Activated CD8-positive, alpha-beta memory T cell treated with anti-CD3 and anti-CD28 coated beads for 48 hours (primary cell): ENCODE results near the gene CTSW.
A peak's percentile ranks its signal among the peaks of the same experiment; 100 is the strongest.

ENCODE experiments used
- DNase-seq, 3 experiments: peaks; one replicate each; pipeline ENCODE4 v3.0.0-alpha.2; 2020; ENCODE audit warnings: low read depth in 2 of 3, low spot score in 2 of 3

Gene CTSW

DNA sequence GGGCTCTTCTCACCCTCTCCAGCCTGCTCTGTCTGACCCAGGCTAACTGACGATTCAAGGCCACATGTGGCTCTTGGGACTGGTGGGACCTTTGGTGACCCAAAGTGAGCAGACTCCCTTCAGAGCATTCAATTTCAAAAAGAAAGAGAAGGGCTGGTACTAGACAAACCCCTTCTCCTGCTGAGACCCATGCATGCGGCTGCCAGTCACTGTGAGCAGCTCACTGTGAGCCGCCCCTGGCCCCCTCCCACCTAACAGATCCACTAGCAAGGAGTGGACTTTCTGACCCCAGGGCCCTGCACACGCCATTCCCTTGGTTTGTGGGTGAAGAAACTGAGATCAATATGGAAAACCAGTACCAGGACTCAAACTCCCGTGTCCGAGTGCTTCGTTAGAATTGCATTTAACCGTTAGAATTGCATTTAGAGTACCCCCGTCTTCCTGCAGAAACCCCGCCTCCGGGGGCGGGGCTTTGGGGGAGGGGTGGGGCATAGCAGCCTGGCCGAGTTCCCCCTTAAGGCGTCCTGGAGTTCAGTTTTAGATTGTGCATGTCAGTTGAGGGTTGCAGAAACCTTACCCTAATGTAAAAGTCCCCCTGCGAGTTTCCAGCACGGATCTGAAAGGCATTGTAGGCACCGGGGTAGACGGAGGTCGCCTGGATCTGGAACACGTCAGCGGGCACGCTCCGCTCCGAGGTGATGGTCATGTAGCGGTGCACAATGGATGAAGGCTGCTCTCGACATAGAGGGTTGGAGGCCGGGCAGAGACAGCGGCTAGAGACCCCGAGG is 12.2 kb upstream of the CTSW start:
- no peak for DNase-seq

DNA sequence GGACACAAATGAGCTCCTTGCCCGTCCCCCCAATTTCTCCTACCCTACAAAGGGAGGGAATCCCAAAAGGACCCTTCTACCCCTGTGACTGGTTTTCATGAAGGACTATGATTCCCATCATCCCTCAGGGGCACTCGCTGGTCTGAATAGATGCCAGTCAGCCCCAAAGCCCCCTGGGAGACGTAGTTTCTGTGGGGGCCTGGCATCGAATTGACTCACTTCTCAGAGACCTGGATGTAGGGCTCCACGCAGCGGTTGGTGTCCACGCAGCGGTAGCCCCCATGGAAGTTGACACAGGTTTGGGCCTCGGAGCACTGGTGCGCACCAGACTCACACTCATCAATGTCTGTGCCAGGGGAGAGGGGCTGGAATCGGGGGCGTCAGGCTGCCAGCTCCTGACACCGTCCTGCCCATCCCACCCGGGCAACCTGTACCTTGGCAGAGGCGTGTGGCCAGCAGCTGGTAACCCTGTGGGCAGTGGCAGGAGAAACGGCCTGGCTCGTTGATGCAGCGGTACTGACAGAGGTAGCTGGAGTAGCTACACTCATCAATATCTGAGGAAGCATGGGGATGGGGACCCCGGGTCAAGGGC is 11.5 kb upstream of the CTSW start:
- no peak for DNase-seq

DNA sequence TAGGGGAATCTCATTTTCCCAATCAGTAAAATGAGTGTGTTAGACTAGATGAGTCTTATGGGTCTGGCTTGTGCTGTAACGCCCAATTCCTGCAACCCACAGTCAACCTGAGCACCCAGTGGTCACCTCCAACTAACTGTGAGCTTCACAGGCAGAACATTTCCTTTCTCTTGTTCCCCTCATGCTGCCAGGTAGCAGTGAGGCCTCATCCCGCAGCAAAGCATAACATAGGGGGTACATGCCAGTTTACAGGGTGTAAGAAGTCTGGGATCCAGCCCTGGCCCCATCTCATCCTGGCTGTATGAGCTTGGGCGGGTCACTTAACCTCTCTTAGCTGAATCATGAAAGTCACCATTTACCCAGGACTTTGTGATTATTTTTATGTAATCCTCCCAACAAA is 10.7 kb upstream of the CTSW start:
- DNase-seq, result no peak

DNA sequence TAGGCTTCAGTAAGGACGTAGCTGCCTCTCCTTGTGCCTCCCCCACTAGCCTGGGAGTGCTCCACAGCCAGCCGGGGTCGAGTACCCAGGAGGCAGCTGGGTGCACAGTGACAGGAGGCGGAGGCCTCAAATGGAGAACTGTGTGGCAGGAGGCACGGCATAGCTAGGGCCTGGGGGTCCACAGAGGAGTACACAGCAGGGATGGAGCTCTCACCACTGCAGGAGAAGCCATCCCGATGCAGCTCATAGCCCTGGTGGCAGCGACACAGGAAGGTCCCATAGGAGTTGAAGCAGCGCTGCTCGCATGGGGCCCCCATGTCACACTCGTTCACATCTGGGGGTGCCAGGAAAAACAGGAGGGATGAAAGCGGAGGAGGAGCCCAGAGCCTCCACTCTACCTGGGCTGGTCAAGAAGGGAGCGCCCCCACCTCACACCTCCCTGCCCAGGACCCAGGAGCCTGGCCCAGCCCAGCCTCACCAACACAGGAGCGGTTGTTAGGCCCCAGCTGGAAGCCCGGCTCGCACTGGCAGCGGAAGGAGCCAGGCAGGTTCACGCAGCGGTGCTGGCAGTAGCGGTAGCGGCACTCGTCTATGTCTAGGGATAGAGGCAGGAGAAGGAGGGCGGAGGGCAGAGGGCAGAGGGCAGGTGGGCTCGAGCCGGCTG is 9.9 kb upstream of the CTSW start:
- no peak for DNase-seq

DNA sequence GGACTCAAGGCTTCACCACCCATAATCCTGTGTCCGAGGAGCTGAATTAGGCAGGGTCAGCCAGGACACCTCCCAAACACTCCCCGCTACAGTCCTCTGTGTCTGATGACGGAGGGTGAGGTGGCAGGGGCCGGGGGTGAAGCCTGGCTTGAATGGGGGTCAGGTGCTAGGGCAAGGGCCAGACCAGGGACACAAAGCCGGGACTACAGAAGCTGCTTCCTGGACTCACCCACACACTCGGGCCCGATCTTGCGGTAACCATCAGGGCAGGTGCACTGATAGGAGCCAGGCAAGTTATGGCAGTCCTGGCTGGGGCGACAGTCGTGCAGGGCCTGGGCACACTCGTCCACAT is 9.4 kb upstream of the CTSW start:
- DNase-seq, result no peak

DNA sequence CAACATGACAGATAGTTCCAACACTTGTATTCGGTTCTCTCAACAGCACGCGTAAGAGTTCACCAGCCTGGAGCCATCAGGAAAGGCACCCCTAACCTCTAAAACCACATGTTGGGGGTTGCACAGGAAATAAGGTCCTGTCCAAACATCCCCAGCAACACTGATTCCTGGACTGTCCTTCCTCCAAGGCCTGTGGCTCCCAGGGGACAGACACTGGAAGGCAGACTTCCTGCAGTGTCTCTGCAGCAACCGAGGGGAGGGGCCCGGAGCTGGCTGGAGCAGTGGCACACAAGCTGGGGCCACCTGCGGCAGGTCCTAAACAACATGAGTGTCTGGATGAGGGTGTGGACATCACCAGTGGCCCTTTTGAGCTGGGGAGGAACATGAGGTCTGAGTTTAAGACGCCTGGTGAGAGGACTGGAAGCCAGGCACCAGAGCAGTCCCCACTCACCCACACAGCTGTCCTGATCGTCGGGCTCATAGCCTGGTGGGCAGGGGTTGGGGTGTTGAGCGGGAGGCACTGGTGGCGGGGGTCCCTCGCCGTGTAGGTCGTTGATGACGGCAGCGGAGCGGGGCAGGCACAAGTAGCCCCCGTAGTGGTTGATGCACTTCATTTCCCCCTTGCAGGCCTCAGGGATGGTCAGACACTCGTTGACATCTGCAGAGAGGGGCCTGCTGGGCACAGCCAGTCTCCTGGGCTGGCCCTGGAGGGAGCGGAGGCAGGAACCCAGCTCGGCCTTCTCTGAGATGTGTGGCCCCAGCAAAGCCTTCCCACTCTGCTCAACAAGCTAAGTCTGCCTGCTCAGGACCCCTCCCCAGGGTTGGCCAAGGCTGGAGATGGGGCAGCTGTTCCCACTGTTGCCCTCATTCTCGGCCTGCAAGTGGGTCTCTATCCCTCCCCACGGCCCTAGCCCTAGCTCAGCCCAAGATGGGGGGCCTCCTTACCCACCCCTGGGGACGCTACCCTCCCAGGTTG is 8.6 kb upstream of the CTSW start:
- DNase-seq, result no peak

DNA sequence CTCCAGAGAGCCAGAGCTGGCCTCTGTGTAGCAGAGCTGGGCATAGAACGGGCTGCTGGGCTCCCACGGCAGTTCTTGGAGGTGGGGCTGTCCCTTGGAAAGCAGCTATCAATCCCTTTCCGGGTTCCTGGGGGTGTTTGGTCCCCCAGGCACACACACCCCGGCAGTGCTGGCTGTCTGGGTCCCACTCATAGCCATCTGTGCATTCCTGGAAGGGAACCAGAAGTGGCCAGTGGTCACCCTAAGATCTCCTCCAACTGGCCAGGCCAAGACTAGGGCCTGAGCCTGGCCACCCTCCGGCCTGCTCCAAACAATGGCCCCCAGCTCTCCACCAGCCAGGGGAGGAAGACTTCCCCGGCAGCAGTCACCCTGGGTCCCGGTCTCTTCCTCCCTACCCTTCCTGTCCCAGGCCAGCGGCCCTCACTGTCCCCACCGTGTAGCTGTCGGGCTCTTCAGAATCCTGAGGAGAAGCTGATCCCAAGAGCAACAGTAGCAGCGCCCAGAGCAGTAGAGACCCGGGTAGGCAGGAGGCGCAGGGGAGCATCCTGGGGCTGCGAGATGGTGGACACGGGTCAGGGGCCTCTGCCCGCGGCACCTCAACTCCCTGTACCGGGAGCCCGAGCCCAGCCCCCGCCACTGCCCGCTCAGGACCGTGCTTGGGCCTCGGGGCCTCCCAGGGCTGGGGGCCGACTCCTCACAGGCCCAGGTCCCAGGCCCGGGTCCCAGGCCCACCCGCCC is 7.7 kb upstream of the CTSW start:
- DNase-seq, result no peak

DNA sequence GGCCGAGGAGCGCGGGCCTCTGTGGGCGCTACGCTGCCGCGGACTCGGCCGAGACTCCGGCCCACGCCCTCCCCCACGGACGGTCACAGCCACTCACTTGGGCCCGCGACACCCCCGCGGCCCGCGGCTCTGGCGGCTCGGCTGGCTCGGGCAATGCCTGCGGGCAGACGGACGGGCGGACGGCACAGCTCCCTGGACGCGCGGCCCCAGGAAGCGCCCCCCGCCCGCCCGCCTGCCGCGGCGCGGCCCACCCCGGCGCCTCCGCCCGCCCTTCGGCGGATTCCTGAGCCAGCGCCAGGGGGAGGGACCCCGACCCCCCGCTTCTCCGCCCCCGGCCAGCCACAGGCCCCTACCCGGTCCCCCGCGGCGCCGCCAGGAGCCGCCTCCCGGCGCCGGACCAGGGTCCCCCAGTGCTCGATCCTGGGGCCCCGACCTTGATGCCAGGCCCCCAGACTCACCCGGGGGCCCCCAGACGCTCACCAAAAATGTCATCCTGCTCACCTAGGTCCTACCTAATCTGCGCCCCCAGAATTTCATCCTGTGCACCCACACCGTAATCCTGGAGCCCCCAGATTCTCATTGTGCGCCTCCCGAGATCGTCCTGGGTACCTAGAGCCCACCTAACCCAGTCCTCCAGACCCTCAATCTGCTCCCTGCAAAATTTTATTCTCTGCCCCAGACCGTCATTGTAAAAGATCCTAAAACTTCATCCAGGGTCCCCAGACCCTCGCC is 6.9 kb upstream of the CTSW start, which contains the start of gene EFEMP2:
Gene EFEMP2 (minus strand): TSS at position 215 of the 732 bp plus-strand sequence. CDS start 446 bp downstream, outside the sequence.
- DNase-seq, result no peak

DNA sequence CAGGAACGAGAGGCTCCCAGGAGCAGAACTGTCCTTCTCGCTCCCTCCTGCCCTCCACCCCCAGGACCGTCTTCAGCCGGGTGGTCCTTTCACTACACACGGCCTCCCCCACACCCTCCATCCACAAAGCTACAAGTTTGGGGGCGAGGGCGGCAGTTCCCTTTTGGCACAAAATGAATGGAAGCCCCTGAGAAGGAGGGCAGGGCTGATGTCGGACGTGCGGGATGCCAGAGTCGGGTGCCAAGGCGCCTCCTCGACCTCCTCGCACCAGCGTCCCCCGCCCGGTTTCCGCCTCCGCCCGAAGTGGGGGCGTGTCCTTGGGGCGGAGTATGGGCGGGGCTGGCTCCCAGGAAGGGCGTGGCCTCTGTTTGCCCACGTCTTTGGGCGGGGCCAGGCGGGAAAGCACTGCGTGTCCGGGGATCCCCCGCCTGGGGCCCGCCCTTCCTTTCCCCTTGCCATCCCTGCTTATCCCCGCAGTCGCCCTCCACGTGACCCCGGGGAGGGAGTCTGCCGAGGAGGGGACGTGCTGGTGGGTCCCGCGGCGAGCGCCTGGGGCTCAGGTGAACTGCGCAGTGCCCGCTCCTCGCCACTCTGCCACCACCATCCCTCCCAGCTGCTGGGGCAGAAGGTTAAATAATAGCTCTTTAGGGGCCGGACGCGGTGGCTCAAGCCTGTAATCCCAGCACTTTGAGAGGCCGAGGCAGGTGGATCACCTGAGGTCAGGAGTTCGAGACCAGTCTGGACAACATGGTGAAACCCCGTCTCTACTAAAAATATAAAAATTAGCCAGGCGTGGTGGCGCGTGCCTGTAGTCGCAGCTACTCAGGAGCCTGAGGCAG is 6.1 kb upstream of the CTSW start:
- DNase-seq, result peak; percentile 94 to 97 (median 95)

DNA sequence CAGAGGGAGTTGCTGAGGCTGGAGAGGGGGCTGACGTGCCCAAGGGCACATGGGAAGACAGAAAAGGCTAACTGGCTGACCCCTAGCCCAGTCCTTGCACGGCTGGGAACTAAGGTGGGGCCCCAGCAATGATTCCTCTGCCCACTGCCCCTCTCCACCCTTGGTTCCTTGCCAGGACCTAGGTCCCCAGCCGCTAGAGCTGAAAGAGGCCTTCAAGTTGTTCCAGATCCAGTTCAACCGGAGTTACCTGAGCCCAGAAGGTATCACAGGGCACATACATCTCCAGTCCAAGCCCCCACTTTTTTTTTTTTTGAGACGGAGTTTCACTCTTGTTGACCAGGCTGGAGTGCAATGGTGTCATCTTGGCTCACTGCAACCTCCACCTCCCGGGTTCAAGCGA is 390 bp downstream of the CTSW start:
- DNase-seq, result no peak

DNA sequence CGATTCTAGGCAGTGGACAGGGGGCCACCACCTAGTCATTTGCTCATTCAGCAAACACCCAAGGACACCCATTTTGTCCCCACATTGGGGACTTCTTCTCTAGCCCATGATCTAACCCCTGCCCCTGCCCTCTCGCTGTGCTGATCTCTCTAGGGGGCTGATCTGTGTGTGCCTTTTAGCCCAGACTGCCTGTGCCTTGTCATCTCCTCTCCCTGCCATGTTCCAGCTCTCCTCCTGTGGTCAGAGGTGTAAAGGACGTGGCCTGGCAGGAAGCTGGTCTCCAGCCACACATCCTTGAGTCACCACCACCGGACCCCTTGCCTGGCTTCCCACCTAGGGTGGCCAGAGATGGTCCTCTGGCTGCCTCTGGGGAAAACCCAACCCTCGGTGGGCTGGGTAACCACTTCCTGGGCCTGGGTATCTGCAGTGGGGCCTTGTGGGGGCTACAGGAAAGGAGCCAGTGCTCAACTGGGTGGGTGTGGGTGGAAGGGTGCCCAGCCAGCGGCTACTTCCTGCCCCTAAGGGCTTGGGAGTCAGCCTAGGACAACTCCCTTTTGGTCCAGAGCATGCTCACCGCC is 1.3 kb downstream of the CTSW start:
- DNase-seq, result no peak

DNA sequence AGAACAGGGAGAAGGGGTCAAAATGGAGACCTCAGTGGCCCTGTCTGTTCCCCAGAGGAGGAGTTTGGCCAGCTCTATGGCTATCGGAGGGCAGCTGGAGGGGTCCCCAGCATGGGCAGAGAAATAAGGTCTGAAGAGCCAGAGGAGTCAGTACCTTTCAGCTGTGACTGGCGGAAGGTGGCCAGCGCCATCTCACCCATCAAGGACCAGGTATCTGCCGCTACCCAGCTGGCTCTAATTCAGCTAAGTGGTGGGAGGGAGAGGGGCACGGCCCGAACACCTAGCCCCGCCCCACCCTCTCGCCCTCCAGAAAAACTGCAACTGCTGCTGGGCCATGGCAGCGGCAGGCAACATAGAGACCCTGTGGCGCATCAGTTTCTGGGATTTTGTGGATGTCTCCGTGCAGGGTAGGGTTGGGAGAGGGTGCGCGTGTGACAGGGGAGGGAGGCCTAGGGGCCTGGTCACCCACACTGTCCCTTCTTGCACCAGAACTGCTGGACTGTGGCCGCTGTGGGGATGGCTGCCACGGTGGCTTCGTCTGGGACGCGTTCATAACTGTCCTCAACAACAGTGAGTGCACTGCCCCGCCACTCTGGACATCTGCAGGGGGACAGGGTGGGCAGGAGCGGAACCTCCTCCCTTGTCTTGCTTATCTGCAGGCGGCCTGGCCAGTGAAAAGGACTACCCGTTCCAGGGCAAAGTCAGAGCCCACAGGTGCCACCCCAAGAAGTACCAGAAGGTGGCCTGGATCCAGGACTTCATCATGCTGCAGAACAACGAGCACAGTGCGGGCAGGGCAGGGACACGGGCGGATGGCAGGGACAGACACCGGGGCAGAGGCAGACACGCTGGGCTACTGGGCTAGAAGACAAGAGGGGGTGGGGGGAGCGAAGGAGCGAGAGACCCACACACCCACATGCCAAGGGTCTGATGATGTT is 2.8 kb downstream of the CTSW start:
- DNase-seq, result no peak

DNA sequence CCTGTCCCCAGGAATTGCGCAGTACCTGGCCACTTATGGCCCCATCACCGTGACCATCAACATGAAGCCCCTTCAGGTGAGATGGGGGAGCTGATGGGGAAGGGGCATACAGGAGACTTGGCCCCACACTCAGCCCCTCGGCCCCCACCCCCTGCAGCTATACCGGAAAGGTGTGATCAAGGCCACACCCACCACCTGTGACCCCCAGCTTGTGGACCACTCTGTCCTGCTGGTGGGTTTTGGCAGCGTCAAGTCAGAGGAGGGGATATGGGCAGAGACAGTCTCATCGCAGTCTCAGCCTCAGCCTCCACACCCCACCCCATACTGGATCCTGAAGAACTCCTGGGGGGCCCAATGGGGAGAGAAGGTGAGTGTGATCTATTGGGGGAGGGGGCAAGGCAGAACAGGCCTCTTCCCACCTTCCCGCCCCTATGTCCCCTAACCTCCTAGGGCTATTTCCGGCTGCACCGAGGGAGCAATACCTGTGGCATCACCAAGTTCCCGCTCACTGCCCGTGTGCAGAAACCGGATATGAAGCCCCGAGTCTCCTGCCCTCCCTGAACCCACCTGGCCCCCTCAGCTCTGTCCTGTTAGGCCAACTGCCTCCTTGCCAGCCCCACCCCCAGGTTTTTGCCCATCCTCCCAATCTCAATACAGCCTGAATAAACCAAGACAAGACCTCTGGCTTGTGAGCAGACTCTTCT is 3.6 kb downstream of the CTSW start:
- DNase-seq, result no peak

DNA sequence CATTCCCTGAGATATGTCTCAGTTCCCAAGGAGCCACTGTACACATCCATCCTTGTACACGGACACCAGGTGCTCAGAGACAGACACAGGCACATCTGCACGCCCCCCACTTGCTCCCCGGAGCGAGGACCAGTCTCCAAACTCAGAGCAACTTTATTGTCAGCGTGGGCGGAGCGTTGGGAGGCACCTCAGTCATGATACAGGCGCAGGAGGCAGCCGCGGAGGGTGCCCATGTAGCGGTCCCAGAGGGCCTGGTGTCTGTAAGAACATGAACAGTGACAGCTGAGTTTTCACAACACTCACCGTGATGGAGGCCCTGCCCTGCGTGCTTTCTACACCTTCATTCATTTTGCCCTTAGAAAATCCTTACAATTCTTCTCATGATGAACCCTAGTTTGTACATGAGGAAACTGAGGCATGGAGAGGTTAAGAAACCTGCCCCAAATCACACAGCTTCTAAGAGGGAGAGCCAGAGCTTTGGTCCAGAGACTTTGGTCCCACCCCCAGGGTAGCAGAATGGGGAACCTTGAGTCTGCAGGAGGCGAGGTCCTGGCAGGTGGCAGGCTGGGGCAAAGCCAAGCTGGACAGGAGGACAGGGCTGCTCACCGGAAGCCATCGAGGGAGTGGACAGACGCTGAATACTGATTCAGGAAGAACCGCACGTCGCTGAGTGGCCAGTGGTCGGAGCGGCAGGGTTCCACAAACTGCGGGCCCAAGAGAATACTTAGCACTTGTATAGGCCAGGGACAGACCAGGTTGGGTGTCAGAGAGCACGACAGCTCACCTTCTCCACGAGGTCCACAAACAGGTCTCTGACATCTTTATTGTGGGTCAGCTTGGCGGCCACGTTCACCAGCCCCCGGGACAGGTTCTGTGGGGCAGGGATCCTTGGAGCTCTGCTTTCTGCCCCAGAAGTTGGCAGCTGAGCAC is 4.4 kb downstream of the CTSW start:
- DNase-seq, result no peak

DNA sequence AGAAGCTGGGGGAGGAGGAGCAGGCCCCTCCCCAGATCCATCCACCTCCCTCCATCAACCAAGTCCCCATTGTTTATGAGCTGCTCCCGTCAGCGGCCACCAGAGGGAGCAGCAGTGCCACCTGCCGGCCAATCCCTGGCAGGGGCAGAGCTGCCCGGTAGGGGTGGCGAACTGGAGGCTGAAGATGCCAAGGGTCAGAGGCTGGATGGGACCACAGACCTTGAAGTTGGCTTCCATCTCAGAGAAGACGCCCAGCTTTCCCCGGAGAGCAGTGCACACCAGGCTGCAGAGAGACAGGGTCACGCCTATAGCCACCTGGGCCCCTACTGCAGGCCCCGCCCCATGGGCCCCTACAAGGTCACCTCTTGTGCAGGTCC is 5.1 kb downstream of the CTSW start:
- DNase-seq, result peak in 2 of 3 experiments; percentile 62

DNA sequence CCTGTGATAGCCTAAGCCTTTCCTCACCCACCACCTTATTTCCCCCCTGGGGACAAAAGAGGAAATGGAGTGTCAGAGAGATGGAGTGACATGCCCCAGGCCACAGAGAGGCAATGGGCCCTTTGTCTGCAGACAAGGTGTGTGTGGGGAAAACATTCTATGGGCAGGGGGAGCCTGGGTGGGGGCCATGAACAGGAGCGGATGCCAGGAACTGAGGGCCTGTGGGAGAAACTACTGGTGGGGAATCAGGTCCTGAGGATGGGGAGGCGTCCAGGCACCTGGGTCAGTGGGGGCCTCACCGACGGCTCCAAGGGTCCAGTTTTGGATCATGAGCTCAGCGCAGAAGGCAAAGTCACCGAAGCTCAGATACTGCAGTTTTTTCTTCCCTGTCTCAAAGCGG is 5.6 kb downstream of the CTSW start:
- DNase-seq, result no peak
